G401.6 (cell line): Measurements from ENCODE around the gene C7orf57.

Experiments used
- FAIRE-seq: peaks from 2 replicates; lab custom pipeline; 2012; peaks lifted over from hg19 to GRCh38; lab: Jason Lieb, UNC

C7orf57 gene

GRCh38 chr7:48085433-48085791 lies 50.1 kb downstream of the C7orf57 start:
- FAIRE-seq: no peak

- no peak for FAIRE-seq
Observed at GRCh38 chr7:48085942-48086341, 50.6 kb downstream of the C7orf57 start.

GRCh38 chr7:48087349-48087748 lies 52.0 kb downstream of the C7orf57 start:
- FAIRE-seq: no peak

- FAIRE-seq: peak; percentile 67
Observed at GRCh38 chr7:48088559-48089045, 53.3 kb downstream of the C7orf57 start.

GRCh38 chr7:48089046-48090003 lies 54.0 kb downstream of the C7orf57 start, which contains the start of gene UPP1:
TSS of gene UPP1 (plus strand) at chr7:48089265. CDS start at chr7:48094784, 5,519 bp downstream.
- no peak for FAIRE-seq

- no peak for FAIRE-seq
Observed at GRCh38 chr7:48090095-48090805, 54.9 kb downstream of the C7orf57 start.

GRCh38 chr7:48091506-48092433 lies 56.4 kb downstream of the C7orf57 start:
- no peak for FAIRE-seq

GRCh38 chr7:48094861-48095293 lies 59.5 kb downstream of the C7orf57 start:
- FAIRE-seq: no peak

- FAIRE-seq: no peak
Observed at GRCh38 chr7:48096273-48096672, 60.9 kb downstream of the C7orf57 start.

GRCh38 chr7:48097521-48098231 lies 62.3 kb downstream of the C7orf57 start:
- FAIRE-seq: no peak

GRCh38 chr7:48098846-48099245 lies 63.5 kb downstream of the C7orf57 start:
- FAIRE-seq: no peak

GRCh38 chr7:48099781-48100180 lies 64.4 kb downstream of the C7orf57 start:
- no peak for FAIRE-seq

GRCh38 chr7:48101352-48101751 lies 66.0 kb downstream of the C7orf57 start:
- FAIRE-seq: no peak

- FAIRE-seq: no peak
Observed at GRCh38 chr7:48101968-48102367, 66.6 kb downstream of the C7orf57 start.

GRCh38 chr7:48102530-48102929 lies 67.2 kb downstream of the C7orf57 start:
- FAIRE-seq: no peak

GRCh38 chr7:48105045-48105444 lies 69.7 kb downstream of the C7orf57 start:
- FAIRE-seq: no peak

GRCh38 chr7:48106906-48107659 lies 71.7 kb downstream of the C7orf57 start:
- FAIRE-seq: no peak

- no peak for FAIRE-seq
Observed at GRCh38 chr7:48107926-48108472, 72.7 kb downstream of the C7orf57 start.

- no peak for FAIRE-seq
Observed at GRCh38 chr7:48108959-48109847, 73.9 kb downstream of the C7orf57 start.
